ENCODE measurements around the gene TMIE. TPM values are rescaled to one million over a fixed set of nuclear protein-coding genes. Genes with fewer than 3 reads are reported as not detected.
"Not testable (repeated sequence)": the region's sequence is repeated elsewhere in the genome, so short reads cannot be mapped to it uniquely, and the experiment has no call there.

Gene TMIE
- total RNA-seq, 1 experiment from 2014 or later: not detected

- DNase-seq (ENCODE audit: low read depth): no peak
Observed at GRCh38 chr3:46684891-46685290, 16.3 kb upstream of the TMIE start.

DNA sequence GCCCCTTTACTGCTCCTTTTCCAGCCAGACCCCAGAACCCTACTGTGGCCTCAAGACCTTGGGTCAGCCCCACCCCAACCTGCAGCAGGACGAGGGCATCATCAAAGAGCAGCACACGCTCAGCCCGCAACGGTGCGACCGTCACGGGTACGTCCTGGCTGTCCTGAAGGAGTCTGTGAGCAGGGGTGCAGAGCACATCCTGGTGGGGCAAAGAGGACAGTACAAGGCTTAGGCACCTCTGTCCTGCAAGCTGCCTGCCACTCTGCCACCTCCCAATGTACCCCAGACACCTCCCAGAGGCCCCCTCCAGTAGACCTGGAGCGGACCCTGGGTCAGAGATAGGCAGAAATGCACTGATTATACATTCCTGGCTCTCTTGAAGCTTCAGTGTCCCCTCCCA lies 15.7 kb upstream of the TMIE start:
- no peak for DNase-seq (ENCODE audit: low read depth)

GRCh38 chr3:46690798-46691197 lies 10.4 kb upstream of the TMIE start:
- no peak for DNase-seq (ENCODE audit: low read depth)

- DNase-seq (ENCODE audit: low read depth): no peak
Observed at GRCh38 chr3:46692566-46692990, 8.6 kb upstream of the TMIE start.

GRCh38 chr3:46693038-46693891 lies 7.9 kb upstream of the TMIE start, which contains the start of gene ALS2CL:
Gene ALS2CL (minus strand): TSS chr3:46693679. CDS start chr3:46689440, 4,239 bp downstream.
- no peak for DNase-seq (ENCODE audit: low read depth)

- no peak for DNase-seq (ENCODE audit: low read depth)
Observed at GRCh38 chr3:46693892-46694226, 7.3 kb upstream of the TMIE start.

DNA sequence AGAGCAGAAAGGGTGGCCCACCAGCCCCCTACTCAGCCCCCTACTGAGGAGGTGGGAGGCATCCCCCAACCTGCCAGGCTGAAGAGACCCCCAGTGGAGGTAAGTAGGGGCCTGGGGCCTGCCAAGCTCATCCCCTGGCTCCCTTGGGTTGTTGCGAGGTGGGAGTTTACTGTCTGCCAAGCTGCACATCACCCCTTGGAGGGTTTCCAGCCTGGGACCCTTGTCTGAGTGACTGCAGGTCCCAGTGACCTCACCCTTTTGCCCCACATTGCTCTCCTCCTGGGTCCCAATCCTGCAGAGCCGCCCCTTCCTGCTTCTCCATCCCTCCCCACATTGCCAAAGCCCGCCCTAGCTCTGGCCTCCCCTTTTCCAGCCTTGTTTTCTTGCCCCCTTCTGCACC lies 6.7 kb upstream of the TMIE start:
- no peak for DNase-seq (ENCODE audit: low read depth)

GRCh38 chr3:46695177-46695961 lies 5.8 kb upstream of the TMIE start:
- peak; percentile 52 for DNase-seq (ENCODE audit: low read depth)

- no peak for DNase-seq (ENCODE audit: low read depth)
Observed at GRCh38 chr3:46695962-46696894, 5.0 kb upstream of the TMIE start.

- no peak for DNase-seq (ENCODE audit: low read depth)
Observed at GRCh38 chr3:46699676-46700523, 1.3 kb upstream of the TMIE start.

GRCh38 chr3:46700772-46701171 lies 420 bp upstream of the TMIE start:
- DNase-seq (ENCODE audit: low read depth): no peak

DNA sequence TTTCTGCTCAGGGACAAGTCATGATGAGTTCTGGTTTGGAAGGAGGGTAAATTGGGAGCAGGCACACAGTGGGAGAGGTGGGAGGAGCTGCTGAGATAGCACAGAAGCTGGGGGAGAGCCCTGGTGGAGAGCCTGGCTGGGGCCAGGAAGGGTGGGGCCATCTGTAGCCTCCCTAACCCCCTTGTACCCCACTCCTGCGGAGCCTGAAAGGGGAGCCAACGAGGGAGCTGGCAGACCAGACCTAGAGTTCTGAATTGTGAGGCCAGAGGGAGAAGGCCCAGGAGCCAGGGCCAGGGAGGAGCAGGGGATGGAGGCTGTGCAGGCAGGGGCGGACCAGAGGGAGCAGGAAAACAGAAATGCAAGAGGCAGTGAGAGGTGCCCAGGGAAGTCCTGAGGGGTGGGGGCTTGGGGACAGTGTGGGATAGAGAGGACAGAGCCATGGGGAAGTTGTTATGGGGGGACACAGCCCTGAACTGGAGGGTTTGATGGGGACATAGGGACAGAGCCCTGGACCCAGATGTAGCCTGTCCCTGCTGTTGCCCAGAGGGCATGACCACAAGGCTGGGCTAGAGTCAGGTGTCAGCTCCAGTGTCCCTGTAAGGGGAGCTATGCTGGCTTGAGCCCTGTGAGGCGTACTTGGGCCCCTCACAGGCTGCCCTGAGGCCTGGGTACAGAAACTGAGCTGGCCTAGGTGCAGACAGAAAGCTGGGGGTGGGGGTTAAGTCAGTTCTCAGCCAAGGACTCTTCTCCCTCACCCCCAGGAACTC lies 1.2 kb downstream of the TMIE start:
- DNase-seq (ENCODE audit: low read depth): no peak

GRCh38 chr3:46703013-46703520 lies 1.9 kb downstream of the TMIE start:
- no peak for DNase-seq (ENCODE audit: low read depth)

DNA sequence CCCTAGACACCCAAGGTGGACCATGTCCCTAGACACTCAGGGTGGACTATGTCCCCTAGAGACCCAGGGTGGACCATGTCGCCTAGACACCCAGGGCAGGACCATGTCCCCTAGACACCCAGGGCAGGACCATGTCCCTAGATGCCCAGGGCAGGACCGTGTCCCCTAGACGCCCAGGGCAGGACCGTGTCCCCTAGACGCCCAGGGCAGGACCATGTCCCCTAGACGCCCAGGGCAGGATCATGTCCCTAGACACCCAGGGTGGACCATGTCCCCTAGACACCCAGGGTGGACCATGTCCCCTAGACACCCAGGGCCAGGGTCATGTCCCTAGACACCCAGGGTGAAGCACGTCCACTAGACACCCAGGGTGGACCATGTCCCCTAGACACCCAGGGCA lies 3.2 kb downstream of the TMIE start:
- DNase-seq (ENCODE audit: low read depth): not testable (repeated sequence)

DNA sequence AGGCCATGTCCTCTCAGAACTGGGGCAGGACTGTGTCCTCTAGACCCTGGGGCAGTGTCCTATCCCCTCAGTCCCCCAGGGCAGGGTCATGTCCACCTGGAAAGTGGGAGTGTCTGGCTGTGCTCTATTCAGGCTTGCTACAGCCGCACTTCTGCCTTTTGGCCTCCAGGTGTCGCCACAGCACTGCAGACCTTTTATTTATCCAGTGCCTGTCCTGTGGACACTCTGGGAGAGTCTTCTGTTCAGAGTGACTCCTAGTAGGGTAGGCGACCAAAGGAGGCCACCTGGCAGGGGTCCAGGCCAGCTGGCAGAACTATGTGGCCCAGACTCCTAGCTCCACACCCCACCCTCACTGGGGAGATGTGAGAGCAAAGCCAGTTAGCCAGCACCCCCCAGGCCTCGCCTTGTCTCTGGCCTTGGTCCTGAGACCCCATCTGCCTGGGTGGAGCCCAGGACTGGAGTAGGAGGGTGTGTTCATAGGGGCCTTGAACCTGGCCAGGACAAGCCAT lies 3.9 kb downstream of the TMIE start:
- peak; percentile 54 for DNase-seq (ENCODE audit: low read depth)

- DNase-seq (ENCODE audit: low read depth): peak; percentile 27
Observed at GRCh38 chr3:46705751-46706552, 4.8 kb downstream of the TMIE start.

DNA sequence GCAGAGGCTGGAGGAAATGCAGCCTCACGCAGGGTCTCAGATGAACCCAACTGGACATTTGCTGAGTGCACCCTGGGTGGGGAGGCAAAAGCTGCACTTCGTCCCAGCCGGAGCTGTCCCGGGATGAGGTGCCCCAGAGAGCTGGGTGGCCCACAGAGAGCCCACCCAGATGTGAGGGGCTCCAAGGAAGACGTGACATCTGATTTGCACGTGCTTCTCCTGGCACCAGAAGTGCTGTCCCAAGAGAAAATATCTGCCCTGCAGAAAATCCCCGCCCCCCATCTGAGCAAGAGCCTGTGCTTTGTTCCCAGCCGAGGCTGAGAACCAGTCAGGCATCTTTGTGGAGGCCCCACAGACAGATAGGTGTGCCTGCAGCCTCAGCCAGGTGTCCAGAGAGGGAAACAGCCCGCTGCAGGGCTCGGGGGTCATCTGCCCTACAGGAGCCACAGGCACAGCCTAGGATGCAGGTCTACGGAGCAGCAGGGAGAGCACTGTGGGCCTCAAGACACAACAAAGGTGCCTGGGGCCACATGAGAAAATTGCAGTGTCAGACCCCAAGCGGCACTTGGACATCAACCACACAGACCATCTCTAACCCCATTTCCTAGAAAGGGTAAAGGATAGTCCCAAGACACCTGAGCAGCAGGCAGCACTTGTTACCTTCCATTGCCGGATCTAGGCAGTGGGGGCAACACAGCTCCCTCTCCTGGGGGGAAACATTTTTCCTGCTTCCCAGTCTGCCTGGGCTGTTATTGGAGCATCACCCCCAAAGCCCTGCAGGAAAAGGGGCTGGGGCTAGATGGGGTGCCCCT lies 5.8 kb downstream of the TMIE start:
- no peak for DNase-seq (ENCODE audit: low read depth)

DNA sequence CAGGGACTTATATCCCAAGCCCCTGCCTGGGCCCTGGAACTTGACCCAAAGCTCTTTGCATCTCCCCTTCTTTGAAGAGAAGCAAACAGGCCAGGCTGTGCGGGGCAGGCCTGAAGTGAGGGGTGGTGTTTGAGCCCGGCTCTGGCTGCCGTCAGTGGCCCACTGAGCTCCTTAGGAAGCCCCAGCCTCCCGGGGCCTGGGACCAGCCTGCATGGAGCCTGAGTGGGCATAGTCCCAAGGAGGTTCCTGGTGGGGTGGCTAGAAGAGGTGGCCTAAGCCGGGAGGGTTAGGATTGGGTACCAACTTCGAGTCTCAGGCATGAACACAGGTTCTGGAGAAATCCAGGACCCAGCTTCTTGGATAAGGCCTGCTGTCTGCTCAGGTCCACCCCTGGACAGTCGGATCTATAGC lies 6.4 kb downstream of the TMIE start:
- no peak for DNase-seq (ENCODE audit: low read depth)
